ENCODE data around the gene SPOCK1. TPM values are rescaled to one million over a fixed set of nuclear protein-coding genes. Genes with fewer than 3 reads are reported as not detected.

SPOCK1 gene
- total RNA-seq, 2 experiments from 2014 or later = not detected

DNA sequence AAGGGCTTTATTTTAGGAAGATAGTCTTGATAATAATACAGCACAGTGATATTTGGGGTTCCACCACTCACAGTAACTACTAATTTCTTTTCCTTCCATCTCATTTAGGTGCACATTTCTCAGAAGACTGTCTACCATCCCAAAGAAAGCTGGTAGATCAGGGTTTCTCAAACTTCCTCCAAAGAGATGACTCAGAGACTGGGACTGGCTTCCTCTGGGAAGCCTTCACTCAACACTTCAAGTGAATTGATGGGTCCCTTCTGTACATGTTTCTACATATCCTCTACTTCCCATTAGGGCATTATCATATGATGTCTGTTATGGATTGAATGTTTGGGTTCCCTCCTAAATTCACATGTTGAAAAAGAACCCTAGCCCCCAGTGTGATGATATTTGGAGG is 138.5 kb downstream of the SPOCK1 start:
- no peak overlapping the region for H3K4me3 Mint-ChIP-seq
- no peak for TF ChIP-seq CTCF (IDR thresholded peaks at IDR 0.05)
- POLR2A ChIA-PET = no interaction called here
- CTCF ChIA-PET = no interaction called here
- no peaks in the 10 kb centered on the region for H3K36me3 Mint-ChIP-seq (ENCODE audit: low read depth)
- intact Hi-C loops (cut with micrococcal nuclease) = no loop called here
- no peak for ATAC-seq
- peaks cover 7% of the 10 kb centered on the region for H3K27me3 Mint-ChIP-seq
- DNase-seq = no peak
- H3K4me1 Mint-ChIP-seq (ENCODE audit: low read depth) = no peaks in the 10 kb centered on the region
- no peak overlapping the region for H3K27ac Mint-ChIP-seq
- no peaks in the 10 kb centered on the region for H3K9me3 Mint-ChIP-seq

DNA sequence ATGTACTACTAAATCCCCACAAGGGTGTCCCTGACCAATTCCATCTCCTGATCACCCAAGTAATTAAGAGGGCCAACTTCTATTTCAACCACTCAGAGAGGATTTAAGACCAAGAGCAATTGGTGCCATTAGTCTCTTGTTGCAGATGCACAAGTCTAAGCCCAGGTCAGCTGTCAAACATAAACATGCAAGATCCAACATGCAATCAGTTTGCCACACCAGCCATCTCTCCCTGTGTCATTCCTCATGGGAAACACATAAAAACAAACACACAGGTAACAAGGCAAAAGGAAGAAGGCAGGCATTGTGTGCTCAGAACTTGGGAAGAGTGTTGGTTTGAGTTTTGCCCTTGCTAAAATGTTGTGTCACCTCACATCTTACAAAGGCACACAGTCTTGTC is 139.2 kb downstream of the SPOCK1 start:
- H3K9me3 Mint-ChIP-seq = no peaks in the 10 kb centered on the region
- POLR2A ChIA-PET = no interaction called here

DNA sequence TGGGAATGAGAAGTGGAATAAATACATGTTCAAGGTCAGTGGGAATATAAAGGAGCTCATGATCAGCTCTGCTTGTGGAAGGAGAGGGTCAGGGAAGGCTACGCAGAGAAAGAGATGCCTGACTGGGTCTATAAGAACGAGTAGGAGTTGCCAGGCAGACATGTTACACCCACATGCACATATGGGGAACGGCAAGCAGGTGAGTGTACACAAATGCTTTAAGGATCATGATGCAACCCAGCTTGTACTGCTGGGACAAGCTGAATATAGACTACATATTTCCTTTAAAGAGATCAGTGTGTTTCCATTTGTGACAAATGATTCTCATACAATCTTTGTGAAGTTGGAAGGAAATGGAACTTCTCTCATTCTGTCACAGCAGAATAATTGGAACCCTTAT is 141.7 kb downstream of the SPOCK1 start:
- Mint-ChIP-seq H3K9me3 (no peaks in the 10 kb centered on the region), H3K27me3 (peaks cover 7% of the 10 kb centered on the region), H3K27ac (no peak overlapping the region), H3K4me1 (ENCODE audit: low read depth) (no peaks in the 10 kb centered on the region), H3K36me3 (ENCODE audit: low read depth) (no peaks in the 10 kb centered on the region), H3K4me3 (no peak overlapping the region)
- intact Hi-C loops (cut with micrococcal nuclease) = no loop called here
- TF ChIP-seq CTCF (IDR thresholded peaks at IDR 0.05) = no peak
- CTCF ChIA-PET = interaction anchor here (1.8 kb wide), 1 partner anchor 13 kb away, joined by 8 read pairs; no protein-coding TSS in a partner anchor
- ATAC-seq (no peak), DNase-seq (no peak)
- POLR2A ChIA-PET = interaction anchor here (0.6 kb wide), 1 partner anchor 75 kb away, joined by 3 read pairs; no protein-coding TSS in a partner anchor

More for the DNA sequence above, 139.2 kb downstream of the SPOCK1 start:
- DNase-seq (no peak), ATAC-seq (no peak)
- Mint-ChIP-seq H3K4me1 (ENCODE audit: low read depth) (no peaks in the 10 kb centered on the region), H3K4me3 (no peak overlapping the region), H3K27me3 (peaks cover 7% of the 10 kb centered on the region), H3K27ac (no peak overlapping the region), H3K36me3 (ENCODE audit: low read depth) (no peaks in the 10 kb centered on the region)
- no peak for TF ChIP-seq CTCF (IDR thresholded peaks at IDR 0.05)
- CTCF ChIA-PET = no interaction called here
- intact Hi-C loops (cut with micrococcal nuclease) = no loop called here

- no peaks in the 10 kb centered on the region for H3K36me3 Mint-ChIP-seq (ENCODE audit: low read depth)
- no peaks in the 10 kb centered on the region for H3K4me1 Mint-ChIP-seq (ENCODE audit: low read depth)
- ATAC-seq (no peak), DNase-seq (no peak)
- TF ChIP-seq CTCF (IDR thresholded peaks at IDR 0.05) = no peak
- POLR2A ChIA-PET = no interaction called here
- H3K4me3 Mint-ChIP-seq = no peak overlapping the region
- CTCF ChIA-PET = interaction anchor here (1.8 kb wide), 1 partner anchor 11 kb away, joined by 8 read pairs; no protein-coding TSS in a partner anchor
- intact Hi-C loops (cut with micrococcal nuclease) = no loop called here
- peaks cover 7% of the 10 kb centered on the region for H3K27me3 Mint-ChIP-seq
- H3K27ac Mint-ChIP-seq = no peak overlapping the region
- H3K9me3 Mint-ChIP-seq = no peaks in the 10 kb centered on the region
Observed at GRCh38 chr5:137356127-137356526, 143.0 kb downstream of the SPOCK1 start.

DNA sequence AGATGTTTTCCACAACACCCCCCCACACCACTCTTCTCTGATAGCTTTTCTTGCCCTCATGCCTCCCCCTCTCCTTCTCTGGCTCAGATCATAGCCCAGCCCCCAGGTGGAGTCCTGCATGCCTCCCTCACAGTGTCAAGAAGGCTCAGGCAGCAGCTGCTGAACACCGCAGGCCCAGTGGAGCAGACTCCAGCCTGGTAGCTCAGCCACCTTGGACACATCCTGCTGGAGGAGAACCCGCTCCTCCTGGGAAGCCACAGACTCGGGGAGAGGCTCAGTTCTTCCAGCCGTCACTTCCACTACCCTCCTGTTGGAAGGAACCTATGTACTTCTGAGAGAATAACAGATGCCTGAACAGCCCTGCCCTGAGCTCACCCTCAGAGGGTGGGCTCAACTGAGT is 143.4 kb downstream of the SPOCK1 start:
- intact Hi-C loops (cut with micrococcal nuclease) = no loop called here
- no peaks in the 10 kb centered on the region for H3K9me3 Mint-ChIP-seq
- H3K36me3 Mint-ChIP-seq (ENCODE audit: low read depth) = no peaks in the 10 kb centered on the region
- ChIA-PET CTCF (no interaction called here), POLR2A (no interaction called here)
- DNase-seq = no peak
- H3K27ac Mint-ChIP-seq = no peak overlapping the region
- peaks cover 7% of the 10 kb centered on the region for H3K27me3 Mint-ChIP-seq
- ATAC-seq = no peak
- H3K4me3 Mint-ChIP-seq = no peak overlapping the region
- H3K4me1 Mint-ChIP-seq (ENCODE audit: low read depth) = no peaks in the 10 kb centered on the region
- TF ChIP-seq CTCF (IDR thresholded peaks at IDR 0.05) = no peak
